A549 (cell line): ENCODE data around the gene HEATR1. TPM values are rescaled to one million over a fixed set of nuclear protein-coding genes. Genes with fewer than 3 reads are reported as not detected.

ENCODE experiments used
- ATAC-seq, 2 experiments: fragments of 200-7000 bp in 1 of 2; fragments of >200 bp in 1 of 2; cut with Nextera tagmentation in 1 of 2; cut with Tn5 transposase in 1 of 2; 3 replicates each; pipeline versions ENCODE4 v1.8.0 to v1.9.1; 2018 to 2020; ENCODE audit warnings: mild to moderate bottlenecking in 1 of 2, moderate library complexity in 1 of 2
- CTCF ChIA-PET: fragments of 300-600 bp; sonication (Branson Sonifier 250); formaldehyde crosslinking; extraction: SDS; loops from one replicate; lab custom pipeline; 2021; ENCODE audit warnings: antibody characterized with exemption, inconsistent platforms; lab: Yijun Ruan, JAX
- POLR2A ChIA-PET: fragments of 350-600 bp; formaldehyde crosslinking; extraction: SDS; loops from one replicate; lab custom pipeline; 2021; ENCODE audit warnings: antibody characterized with exemption, inconsistent platforms; lab: Yijun Ruan, JAX
- DNase-seq, 2 experiments: peaks; one replicate each; pipeline versions ENCODE4 v3.0.0 to v3.0.0-alpha.2; 2011 to 2016; ENCODE audit warnings: low read depth in 1 of 2, low spot score in 1 of 2
- FAIRE-seq: peaks from 2 replicates; lab custom pipeline; 2011; peaks lifted over from hg19 to GRCh38; lab: Jason Lieb, UNC
- H3K27ac ChIP-seq, 2 experiments: fragments of >200 bp; sonication (Bioruptor Twin); formaldehyde crosslinking; 3 replicates each; pipeline ENCODE4 v1.5.1; 2016 to 2017
- H3K4me1 ChIP-seq: fragments of >200 bp; sonication (Bioruptor Twin); formaldehyde crosslinking; 3 replicates; pipeline ENCODE4 v1.6.1; 2016
- H3K4me2 ChIP-seq: fragments of >200 bp; sonication (Bioruptor Twin); formaldehyde crosslinking; 3 replicates; pipeline ENCODE4 v1.6.1; 2016
- H3K4me3 ChIP-seq: fragments of >200 bp; sonication (Bioruptor Twin); formaldehyde crosslinking; 3 replicates; pipeline ENCODE4 v1.5.1; 2016
- H3K9me3 ChIP-seq: fragments of >200 bp; sonication (Bioruptor Twin); formaldehyde crosslinking; 3 replicates; pipeline ENCODE4 v1.6.1; 2016
- CBX8 ChIP-seq: fragments of 200-600 bp; sonication (generic); IDR thresholded peaks from 2 replicates; pipeline ENCODE4 v1.6.1; 2016
- EP300 ChIP-seq, 2 experiments: fragments of >200 bp; sonication (Bioruptor Twin); formaldehyde crosslinking; IDR thresholded peaks; 2 replicates in 1 of 2; 3 replicates in 1 of 2; pipeline ENCODE4 v1.6.1; 2016 to 2017
- WGBS: methylation state at CpG from one replicate; pipeline ENCODE4 v1.1.6; 2017; ENCODE audit errors: missing lambda C conversion rate; 5-methylcytosine and 5-hydroxymethylcytosine counted together
- polyA plus RNA-seq, 4 experiments: library from polyadenylated mRNA; depleted of rRNA in 3 of 4; stranded (reverse); fragments of >200 nt; fragmentation: RNase III in 1 of 4; extraction: RNeasy Plus Mini Kit Qiagen cat#74134 plus additional on column Dnase treatment in 1 of 4; gene quantifications; 2 replicates in 3 of 4; 3 replicates in 1 of 4; pipeline ENCODE4 v1.2.3, GENCODE V29; 2011 to 2017

The HEATR1 gene
- polyA plus RNA-seq, 2 of the 4 experiments (the other 2 are of a cell fraction): 22.3 to 50.1 TPM

DNA sequence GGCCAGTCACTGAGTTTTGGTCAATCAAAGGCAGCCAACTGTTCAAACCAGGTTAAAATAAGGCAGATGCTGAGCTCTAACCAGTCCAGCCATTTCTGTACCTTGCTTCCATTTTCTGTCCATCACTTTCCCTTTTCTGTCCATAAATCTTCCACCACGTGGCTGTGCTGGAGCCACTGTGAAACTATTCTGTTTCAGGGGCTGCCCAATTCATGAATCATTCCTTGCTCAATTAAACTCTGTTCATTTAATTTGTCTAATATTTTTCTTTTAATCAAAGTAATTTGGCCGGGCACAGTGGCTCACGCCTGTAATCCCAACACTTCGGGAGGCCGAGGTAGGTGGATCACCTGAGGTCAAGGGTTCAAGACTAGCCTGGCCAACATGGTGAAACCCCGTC is 103.2 kb downstream of the HEATR1 start:
- ChIA-PET POLR2A (no interaction called here), CTCF (interaction anchor here (1.2 to 2.0 kb wide), 3 partner anchors 9 to 397 kb away, joined by 5 to 7 read pairs (median 5); no protein-coding TSS in a partner anchor)
- DNase-seq: no peak
- TF ChIP-seq CBX8: no peak
- TF ChIP-seq EP300 (IDR thresholded peaks at IDR 0.05): no peak
- no peak for ATAC-seq
- Histone ChIP-seq H3K9me3 (no peaks in the 10 kb centered on the region), H3K4me2 (no peak overlapping the region), H3K4me1 (peaks cover 13% of the 10 kb centered on the region), H3K4me3 (no peak overlapping the region), H3K27ac (peak overlapping the region in 1 of 2 experiments; percentile 20; a peak in 1 of 6 replicates)
- WGBS: 89% methylated on average over 6 of the region's 6 CpGs
- no peak for FAIRE-seq

Other genes with a start within 250 kb of the HEATR1 start
- gene EDARADD, start 210.2 kb downstream of the HEATR1 start, polyA plus RNA-seq (2011; rRNA removed): 5.8 and 7.2 TPM in 2 replicates
- gene EDARADD, start 210.2 kb downstream of the HEATR1 start, polyA plus RNA-seq (2017; fragmentation: RNase III; extraction: RNeasy Plus Mini Kit Qiagen cat#74134 plus additional on column Dnase treatment): 1.5 to 2.1 TPM (median 2.0 TPM) in 3 replicates
- 61.3 and 66.0 TPM in 2 replicates for gene LGALS8, start 80.5 kb downstream of the HEATR1 start, polyA plus RNA-seq (2011; rRNA removed)
- 30.1 to 32.3 TPM (median 32.1 TPM) in 3 replicates for gene LGALS8, start 80.5 kb downstream of the HEATR1 start, polyA plus RNA-seq (2017; fragmentation: RNase III; extraction: RNeasy Plus Mini Kit Qiagen cat#74134 plus additional on column Dnase treatment)
- not detected in 2 replicates for gene ACTN2, start 82.0 kb upstream of the HEATR1 start, polyA plus RNA-seq (2011; rRNA removed)
- not detected in 3 replicates for gene ACTN2, start 82.0 kb upstream of the HEATR1 start, polyA plus RNA-seq (2017; fragmentation: RNase III; extraction: RNeasy Plus Mini Kit Qiagen cat#74134 plus additional on column Dnase treatment)
- gene MTR, start 190.8 kb upstream of the HEATR1 start, polyA plus RNA-seq (2011; rRNA removed): 12.7 and 14.4 TPM in 2 replicates
- gene MTR, start 190.8 kb upstream of the HEATR1 start, polyA plus RNA-seq (2017; fragmentation: RNase III; extraction: RNeasy Plus Mini Kit Qiagen cat#74134 plus additional on column Dnase treatment): 6.2 to 6.4 TPM (median 6.2 TPM) in 3 replicates